PC-9 (cell line): Measurements from ENCODE around the gene PLA2R1.

ENCODE experiments used
- EZH2 ChIP-seq: fragments of 200-600 bp; sonication (generic); IDR thresholded peaks from 2 replicates; pipeline ENCODE4 v1.8.0; 2017; ENCODE audit warnings: antibody characterized with exemption, low read depth
- TF ChIP-seq, protein P1 (sequence below): fragments of 200-600 bp; sonication (generic); conservative IDR thresholded peaks from 2 replicates; pipeline ENCODE4 v1.6.1; 2017; ENCODE audit warnings: mixed run types, antibody characterized with exemption, mild to moderate bottlenecking, moderate library complexity

- TF ChIP-seq, protein P1, sequence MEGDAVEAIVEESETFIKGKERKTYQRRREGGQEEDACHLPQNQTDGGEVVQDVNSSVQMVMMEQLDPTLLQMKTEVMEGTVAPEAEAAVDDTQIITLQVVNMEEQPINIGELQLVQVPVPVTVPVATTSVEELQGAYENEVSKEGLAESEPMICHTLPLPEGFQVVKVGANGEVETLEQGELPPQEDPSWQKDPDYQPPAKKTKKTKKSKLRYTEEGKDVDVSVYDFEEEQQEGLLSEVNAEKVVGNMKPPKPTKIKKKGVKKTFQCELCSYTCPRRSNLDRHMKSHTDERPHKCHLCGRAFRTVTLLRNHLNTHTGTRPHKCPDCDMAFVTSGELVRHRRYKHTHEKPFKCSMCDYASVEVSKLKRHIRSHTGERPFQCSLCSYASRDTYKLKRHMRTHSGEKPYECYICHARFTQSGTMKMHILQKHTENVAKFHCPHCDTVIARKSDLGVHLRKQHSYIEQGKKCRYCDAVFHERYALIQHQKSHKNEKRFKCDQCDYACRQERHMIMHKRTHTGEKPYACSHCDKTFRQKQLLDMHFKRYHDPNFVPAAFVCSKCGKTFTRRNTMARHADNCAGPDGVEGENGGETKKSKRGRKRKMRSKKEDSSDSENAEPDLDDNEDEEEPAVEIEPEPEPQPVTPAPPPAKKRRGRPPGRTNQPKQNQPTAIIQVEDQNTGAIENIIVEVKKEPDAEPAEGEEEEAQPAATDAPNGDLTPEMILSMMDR: no peak
- TF ChIP-seq EZH2: no peak
Measured at GRCh38 chr2:159987181-159987580, 75.2 kb downstream of the PLA2R1 start.
